ENCODE results near the gene CS. TPM values are rescaled to one million over a fixed set of nuclear protein-coding genes. Genes with fewer than 3 reads are reported as not detected.

CS gene
- total and polyA plus RNA-seq, 7 experiments from 2014 or later, result 57.6 to 241 (median 132) TPM

DNA sequence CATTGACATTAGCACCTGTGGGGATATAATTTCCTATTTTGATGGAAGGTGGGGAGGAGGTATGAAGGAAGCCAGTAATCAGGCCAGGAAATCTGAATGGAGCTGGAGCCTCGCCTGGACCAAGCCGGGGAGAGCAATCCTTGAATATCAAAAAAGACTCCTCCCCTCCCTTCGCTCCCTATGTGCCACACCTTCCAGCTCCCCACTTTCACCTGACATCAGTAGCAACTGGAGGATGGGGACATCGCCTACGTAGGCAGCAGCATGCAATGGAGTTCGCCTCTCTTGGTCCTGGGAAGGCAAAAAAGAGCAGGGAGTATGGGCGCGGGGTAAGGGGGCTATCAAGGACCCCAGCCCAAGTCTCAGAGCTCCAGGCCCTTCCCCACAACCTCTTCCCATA is 43.1 kb downstream of the CS start:
- Histone ChIP-seq H3K27me3 (ENCODE audit: control insufficient read depth in 2 of 2, insufficient read depth in 2 of 2, low read length in 2 of 2) (no peaks in the 10 kb centered on the region), H3K36me3 (ENCODE audit: control insufficient read depth in 2 of 3, insufficient read depth in 3 of 3, low read length in 3 of 3) (peaks cover 16 to 44% (median 23%) of the 10 kb centered on the region in 3 experiments), H3K4me3 (ENCODE audit: low read length) (peak overlapping the region; percentile 99), H3K9me3 (ENCODE audit: control insufficient read depth in 2 of 3, low read length in 3 of 3) (no peaks in the 10 kb centered on the region), H3K27ac (ENCODE audit: low read depth, low read length) (peak overlapping the region; percentile 90), H3K4me1 (ENCODE audit: control insufficient read depth in 2 of 2, insufficient read depth in 2 of 2, low read length in 2 of 2) (peaks cover 18 to 19% of the 10 kb centered on the region in 2 donors)
- intact Hi-C loops (cut with micrococcal nuclease), result loop anchor here in 1 of 2 donors (5.0 kb wide), 1 partner anchor 50 kb away; no protein-coding TSS in a partner anchor
- Mint-ChIP-seq H3K4me3 (peak overlapping the region; percentile 70 to 94 (median 85)), H3K9me3 (no peaks in the 10 kb centered on the region), H3K4me1 (peaks cover 13 to 27% (median 22%) of the 10 kb centered on the region in 7 donors), H3K27me3 (peaks cover 0 to 2% (median 0%) of the 10 kb centered on the region in 5 donors), H3K36me3 (peaks cover 0 to 33% (median 6%) of the 10 kb centered on the region in 5 donors), H3K27ac (peak overlapping the region in 8 of 9 donors; percentile 32 to 86 (median 70))
- ChIA-PET POLR2A (interaction anchor here (0.8 to 2.5 kb wide), 9 partner anchors 10 to 440 kb away, joined by 3 to 7 read pairs (median 5); partner anchors contain the start of genes COQ10A, ORMDL2, SARNP and SMARCC2), CTCF (interaction anchor here (0.8 to 1.7 kb wide), 6 partner anchors 10 to 207 kb away, joined by 3 to 10 read pairs (median 4); partner anchors contain the start of genes COQ10A and RNF41)
- ATAC-seq (no peak), DNase-seq (no peak)

DNA sequence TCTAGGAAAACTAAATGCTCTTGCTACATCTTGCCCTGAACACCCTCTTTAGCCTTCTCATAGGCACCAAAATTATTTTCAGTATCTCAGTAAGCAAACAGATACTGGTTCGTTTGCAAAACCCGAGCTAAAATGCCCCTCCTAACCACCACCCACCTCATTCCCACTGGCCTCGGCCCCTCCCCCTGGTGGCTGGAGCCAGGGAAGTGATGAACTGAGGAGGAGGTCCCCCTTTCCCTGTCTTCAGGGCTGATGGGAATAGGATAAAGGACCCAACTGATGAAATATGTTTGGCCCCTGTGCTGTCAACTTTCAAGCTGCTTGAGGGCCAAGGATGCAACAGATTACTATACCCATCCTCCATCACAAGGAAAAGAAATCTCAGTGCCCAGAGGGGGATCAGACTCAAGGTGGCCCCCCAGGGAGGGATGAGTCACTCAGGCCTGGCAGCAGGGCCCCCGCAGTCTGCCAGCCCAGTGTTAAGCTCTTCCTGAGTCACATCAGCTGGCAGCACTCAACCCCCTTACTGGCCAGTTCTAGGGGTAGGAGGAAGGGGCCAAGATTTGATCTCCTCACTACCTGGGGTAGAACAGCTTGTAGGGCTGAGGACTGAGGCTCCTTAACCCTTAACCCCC is 43.7 kb downstream of the CS start:
- peaks cover 18 to 50% (median 26%) of the 10 kb centered on the region in 3 experiments for H3K36me3 ChIP-seq (ENCODE audit: control insufficient read depth in 2 of 3, insufficient read depth in 3 of 3, low read length in 3 of 3)
- Mint-ChIP-seq H3K4me1 (peaks cover 13 to 27% (median 22%) of the 10 kb centered on the region in 7 donors), H3K9me3 (no peaks in the 10 kb centered on the region), H3K27ac (peak overlapping the region in 8 of 9 donors; percentile 9 to 83 (median 66)), H3K27me3 (no peaks in the 10 kb centered on the region), H3K36me3 (peaks cover 0 to 38% (median 11%) of the 10 kb centered on the region in 5 donors), H3K4me3 (peak overlapping the region; percentile 70 to 94 (median 85))
- peak overlapping the region; percentile 99 for H3K4me3 ChIP-seq (ENCODE audit: low read length)
- peaks cover 18 to 19% of the 10 kb centered on the region in 2 donors for H3K4me1 ChIP-seq (ENCODE audit: control insufficient read depth in 2 of 2, insufficient read depth in 2 of 2, low read length in 2 of 2)
- no peak for ATAC-seq
- no peaks in the 10 kb centered on the region for H3K27me3 ChIP-seq (ENCODE audit: control insufficient read depth in 2 of 2, insufficient read depth in 2 of 2, low read length in 2 of 2)
- ChIA-PET POLR2A (interaction anchor here (0.8 to 2.5 kb wide), 8 partner anchors 10 to 439 kb away, joined by 3 to 7 read pairs (median 5); partner anchors contain the start of genes COQ10A, ORMDL2, SARNP and SMARCC2), CTCF (interaction anchor here (0.8 to 1.4 kb wide), 6 partner anchors 11 to 208 kb away, joined by 3 to 5 read pairs (median 4); partner anchors contain the start of gene COQ10A)
- H3K9me3 ChIP-seq (ENCODE audit: control insufficient read depth in 2 of 3, low read length in 3 of 3), result no peaks in the 10 kb centered on the region
- peak overlapping the region; percentile 90 for H3K27ac ChIP-seq (ENCODE audit: low read depth, low read length)
- intact Hi-C loops (cut with micrococcal nuclease), result loop anchor here in 1 of 2 donors (5.0 kb wide), 1 partner anchor 49 kb away; no protein-coding TSS in a partner anchor
- no peak for DNase-seq

DNA sequence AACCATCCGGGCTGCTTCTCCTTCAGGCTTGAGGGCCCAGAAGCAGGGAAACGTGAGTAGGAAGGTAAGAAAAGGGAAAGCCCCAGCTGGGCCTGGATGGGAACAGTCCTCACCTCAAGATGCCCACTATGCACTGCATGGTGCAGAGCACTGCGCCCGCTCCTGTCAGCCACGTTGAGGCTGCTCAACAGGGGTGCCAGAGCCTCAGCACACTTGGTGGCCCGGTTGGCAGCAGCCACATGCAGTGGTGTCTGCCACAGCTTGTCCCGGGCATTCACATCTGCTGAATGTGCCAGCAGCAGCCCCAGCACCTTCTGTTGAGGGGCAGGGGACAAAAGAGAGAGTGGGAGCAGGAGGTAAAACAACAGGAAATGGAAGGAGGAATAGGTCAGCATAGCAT is 44.5 kb downstream of the CS start:
- peak overlapping the region in 3 of 9 donors; percentile 27 to 72 (median 32) for H3K27ac Mint-ChIP-seq
- H3K36me3 Mint-ChIP-seq, result peaks cover 0 to 38% (median 11%) of the 10 kb centered on the region in 5 donors

DNA sequence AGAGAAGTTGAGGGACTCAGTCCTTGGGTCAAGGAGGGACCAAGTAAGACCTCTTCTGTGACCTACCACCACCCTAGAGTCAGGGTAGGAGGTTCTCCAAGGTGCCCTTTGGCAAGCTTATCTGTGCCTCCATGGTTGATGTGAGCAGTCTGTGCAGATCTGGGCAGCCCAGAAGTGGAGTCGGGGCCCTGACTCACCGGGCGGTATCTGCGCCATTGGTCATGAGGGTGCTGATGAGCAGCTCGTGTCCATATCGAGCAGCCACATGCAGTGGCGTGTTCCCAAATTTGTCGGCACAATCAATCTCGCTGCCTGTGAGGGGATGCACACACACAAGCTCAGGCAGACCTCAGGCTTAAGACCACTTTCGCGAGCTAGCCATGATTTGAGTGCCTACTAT is 47.0 kb downstream of the CS start:
- H3K36me3 Mint-ChIP-seq, result peaks cover 0 to 43% (median 11%) of the 10 kb centered on the region in 5 donors

More for the DNA sequence above, 44.5 kb downstream of the CS start:
- intact Hi-C loops (cut with micrococcal nuclease), result loop anchor here in 1 of 2 donors (5.0 kb wide), 1 partner anchor 48 kb away; no protein-coding TSS in a partner anchor
- POLR2A ChIA-PET, result interaction anchor here (0.6 to 2.2 kb wide), 5 partner anchors 11 to 430 kb away, joined by 3 to 6 read pairs (median 5); partner anchors contain the start of genes COQ10A and RNF41
- H3K4me3 ChIP-seq (ENCODE audit: low read length), result no peak overlapping the region
- H3K27me3 Mint-ChIP-seq, result no peaks in the 10 kb centered on the region
- H3K4me3 Mint-ChIP-seq, result peak overlapping the region in 4 of 10 donors; percentile 28 to 91 (median 64)
- H3K4me1 Mint-ChIP-seq, result peaks cover 13 to 27% (median 22%) of the 10 kb centered on the region in 7 donors
- no peaks in the 10 kb centered on the region for H3K9me3 Mint-ChIP-seq
- H3K9me3 ChIP-seq (ENCODE audit: control insufficient read depth in 2 of 3, low read length in 3 of 3), result no peaks in the 10 kb centered on the region
- DNase-seq, result no peak
- ATAC-seq, result no peak
- peaks cover 18 to 19% of the 10 kb centered on the region in 2 donors for H3K4me1 ChIP-seq (ENCODE audit: control insufficient read depth in 2 of 2, insufficient read depth in 2 of 2, low read length in 2 of 2)
- H3K27ac ChIP-seq (ENCODE audit: low read depth, low read length), result no peak overlapping the region
- no peaks in the 10 kb centered on the region for H3K27me3 ChIP-seq (ENCODE audit: control insufficient read depth in 2 of 2, insufficient read depth in 2 of 2, low read length in 2 of 2)
- H3K36me3 ChIP-seq (ENCODE audit: control insufficient read depth in 2 of 3, insufficient read depth in 3 of 3, low read length in 3 of 3), result peaks cover 18 to 53% (median 26%) of the 10 kb centered on the region in 3 experiments
- CTCF ChIA-PET, result interaction anchor here (1.2 to 1.4 kb wide), 2 partner anchors 11 to 136 kb away, joined by 3 to 5 read pairs; partner anchors contain the start of gene COQ10A

DNA sequence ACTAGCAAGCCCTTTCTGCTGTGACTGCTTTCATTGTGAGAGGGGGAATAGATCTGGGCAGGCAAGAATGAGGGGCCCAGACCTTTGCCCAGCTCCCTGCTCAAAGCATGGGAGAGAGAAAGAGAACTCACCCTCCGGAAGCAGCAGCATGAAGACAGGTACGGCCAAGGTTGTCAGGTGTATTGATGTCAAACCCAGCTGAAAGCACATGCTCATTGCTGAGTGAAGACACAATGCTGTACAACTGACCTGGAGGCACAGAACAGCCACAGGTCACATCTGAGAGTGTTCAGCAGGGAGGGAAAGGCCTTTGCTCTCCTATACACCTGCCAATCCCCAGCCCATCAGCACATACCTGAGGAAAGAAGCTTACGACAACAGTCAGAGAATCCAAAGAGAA is 47.5 kb downstream of the CS start:
- intact Hi-C loops (cut with micrococcal nuclease), result no loop called here
- Histone ChIP-seq H3K9me3 (ENCODE audit: control insufficient read depth in 2 of 3, low read length in 3 of 3) (no peaks in the 10 kb centered on the region), H3K4me1 (ENCODE audit: control insufficient read depth in 2 of 2, insufficient read depth in 2 of 2, low read length in 2 of 2) (peaks cover 12 to 14% of the 10 kb centered on the region in 2 donors), H3K27me3 (ENCODE audit: control insufficient read depth in 2 of 2, insufficient read depth in 2 of 2, low read length in 2 of 2) (no peaks in the 10 kb centered on the region), H3K4me3 (ENCODE audit: low read length) (no peak overlapping the region), H3K36me3 (ENCODE audit: control insufficient read depth in 2 of 3, insufficient read depth in 3 of 3, low read length in 3 of 3) (peaks cover 21 to 72% (median 32%) of the 10 kb centered on the region in 3 experiments), H3K27ac (ENCODE audit: low read depth, low read length) (no peak overlapping the region)
- DNase-seq (no peak), ATAC-seq (no peak)
- H3K36me3 Mint-ChIP-seq, result peaks cover 0 to 44% (median 11%) of the 10 kb centered on the region in 5 donors
- peaks cover 8 to 20% (median 15%) of the 10 kb centered on the region in 7 donors for H3K4me1 Mint-ChIP-seq
- POLR2A ChIA-PET, result interaction anchor here (0.5 to 1.4 kb wide), 2 partner anchors 9 to 62 kb away, joined by 3 read pairs; no protein-coding TSS in a partner anchor
- H3K4me3 Mint-ChIP-seq, result no peak overlapping the region
- H3K27me3 Mint-ChIP-seq, result no peaks in the 10 kb centered on the region
- no peaks in the 10 kb centered on the region for H3K9me3 Mint-ChIP-seq
- no peak overlapping the region for H3K27ac Mint-ChIP-seq
- CTCF ChIA-PET, result no interaction called here

More for the DNA sequence above, 47.0 kb downstream of the CS start:
- CTCF ChIA-PET, result no interaction called here
- POLR2A ChIA-PET, result interaction anchor here (0.5 to 1.4 kb wide), 3 partner anchors 8 to 63 kb away, joined by 3 read pairs; no protein-coding TSS in a partner anchor
- H3K27ac Mint-ChIP-seq, result no peak overlapping the region
- no peaks in the 10 kb centered on the region for H3K9me3 ChIP-seq (ENCODE audit: control insufficient read depth in 2 of 3, low read length in 3 of 3)
- no peaks in the 10 kb centered on the region for H3K27me3 ChIP-seq (ENCODE audit: control insufficient read depth in 2 of 2, insufficient read depth in 2 of 2, low read length in 2 of 2)
- H3K9me3 Mint-ChIP-seq, result no peaks in the 10 kb centered on the region
- H3K4me3 ChIP-seq (ENCODE audit: low read length), result no peak overlapping the region
- H3K36me3 ChIP-seq (ENCODE audit: control insufficient read depth in 2 of 3, insufficient read depth in 3 of 3, low read length in 3 of 3), result peaks cover 21 to 71% (median 28%) of the 10 kb centered on the region in 3 experiments
- DNase-seq, result no peak
- intact Hi-C loops (cut with micrococcal nuclease), result no loop called here
- no peak overlapping the region for H3K4me3 Mint-ChIP-seq
- no peak overlapping the region for H3K27ac ChIP-seq (ENCODE audit: low read depth, low read length)
- no peak for ATAC-seq
- H3K4me1 ChIP-seq (ENCODE audit: control insufficient read depth in 2 of 2, insufficient read depth in 2 of 2, low read length in 2 of 2), result peaks cover 12 to 14% of the 10 kb centered on the region in 2 donors
- peaks cover 8 to 20% (median 15%) of the 10 kb centered on the region in 7 donors for H3K4me1 Mint-ChIP-seq
- no peaks in the 10 kb centered on the region for H3K27me3 Mint-ChIP-seq

DNA sequence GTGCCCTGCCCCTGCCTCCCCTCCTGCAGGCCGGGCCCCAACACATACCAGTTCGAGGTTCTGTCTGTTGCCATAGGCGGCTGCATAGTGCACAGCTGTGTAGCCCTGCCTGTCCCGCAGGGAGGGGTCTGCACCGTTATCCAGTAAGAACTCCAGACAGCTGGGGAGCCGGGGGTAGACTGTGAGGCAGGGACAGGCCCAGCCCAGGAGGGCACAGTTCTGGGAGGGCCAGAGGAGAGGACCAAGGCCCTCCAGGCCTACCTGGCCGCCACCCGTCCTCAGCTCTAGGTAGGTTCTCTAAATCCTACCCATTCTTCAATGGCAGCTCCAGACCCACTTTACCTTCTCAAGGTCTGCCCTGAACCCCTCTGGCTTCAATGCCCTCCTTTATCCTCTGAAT is 51.4 kb downstream of the CS start:
- DNase-seq (no peak), ATAC-seq (no peak)
- Mint-ChIP-seq H3K4me3 (no peak overlapping the region), H3K27me3 (no peaks in the 10 kb centered on the region), H3K9me3 (no peaks in the 10 kb centered on the region), H3K27ac (peak overlapping the region in 2 of 9 donors; percentile 50 to 59), H3K36me3 (peaks cover 4 to 49% (median 11%) of the 10 kb centered on the region in 5 donors), H3K4me1 (peaks cover 0 to 3% (median 0%) of the 10 kb centered on the region in 7 donors)
- peaks cover 20 to 86% (median 51%) of the 10 kb centered on the region in 3 experiments for H3K36me3 ChIP-seq (ENCODE audit: control insufficient read depth in 2 of 3, insufficient read depth in 3 of 3, low read length in 3 of 3)
- no peaks in the 10 kb centered on the region for H3K9me3 ChIP-seq (ENCODE audit: control insufficient read depth in 2 of 3, low read length in 3 of 3)
- ChIA-PET POLR2A (interaction anchor here (0.7 kb wide), 1 partner anchor 17 kb away, joined by 3 read pairs; no protein-coding TSS in a partner anchor), CTCF (no interaction called here)
- no peak overlapping the region for H3K4me3 ChIP-seq (ENCODE audit: low read length)
- no peaks in the 10 kb centered on the region for H3K27me3 ChIP-seq (ENCODE audit: control insufficient read depth in 2 of 2, insufficient read depth in 2 of 2, low read length in 2 of 2)
- H3K27ac ChIP-seq (ENCODE audit: low read depth, low read length), result no peak overlapping the region
- intact Hi-C loops (cut with micrococcal nuclease), result no loop called here
- no peaks in the 10 kb centered on the region for H3K4me1 ChIP-seq (ENCODE audit: control insufficient read depth in 2 of 2, insufficient read depth in 2 of 2, low read length in 2 of 2)
